ENCODE data around the gene BANP. TPM values are rescaled to one million over a fixed set of nuclear protein-coding genes. Genes with fewer than 3 reads are reported as not detected.

Gene BANP
- polyA plus RNA-seq, 1 of the 3 experiments (the other 2 are of a cell fraction): 16.8 TPM

DNA sequence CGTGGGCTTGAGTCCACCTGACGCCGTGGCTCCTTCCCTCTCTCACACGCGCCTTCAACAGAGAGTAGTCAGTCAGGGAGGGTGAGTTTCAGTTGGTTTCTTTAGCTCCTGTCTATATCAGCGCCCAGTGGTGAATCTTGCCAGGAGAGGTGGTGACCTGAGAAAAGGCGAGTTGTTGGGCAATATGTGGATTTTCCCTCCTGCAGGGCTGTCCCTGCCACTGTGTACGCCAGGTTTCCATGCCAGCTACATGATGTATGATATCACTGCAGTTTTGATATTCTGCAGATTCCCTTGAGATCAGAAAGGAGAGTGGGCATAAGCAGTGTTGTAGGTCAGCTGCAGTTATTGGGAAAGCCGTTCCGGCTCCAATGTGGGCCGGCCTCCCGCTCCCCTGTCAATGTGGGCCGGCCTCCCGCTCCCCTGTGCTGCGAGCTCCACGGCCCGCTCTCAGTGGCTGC lies 31.4 kb downstream of the BANP start:
- ChIA-PET POLR2A (no interaction called here), CTCF (interaction anchor here (1.5 to 2.0 kb wide), 5 partner anchors 11 to 455 kb away, joined by 4 to 8 read pairs (median 4); no protein-coding TSS in a partner anchor)
- H3K27ac ChIP-seq (ENCODE audit: low read depth in 2 of 2, low read length in 1 of 2): no peak overlapping the region
- no peaks in the 10 kb centered on the region for H3K27me3 ChIP-seq (ENCODE audit: insufficient read depth)
- H4K20me1 ChIP-seq (ENCODE audit: insufficient read depth): no peaks in the 10 kb centered on the region
- H3K4me1 ChIP-seq (ENCODE audit: control insufficient read depth in 1 of 2, insufficient read depth in 2 of 2, low read depth in 1 of 2, low read length in 1 of 2): peaks cover 0 to 4% of the 10 kb centered on the region in 2 experiments; a peak in 1 of 4 replicates
- DNase-seq: no peak
- peaks cover 0 to 13% of the 10 kb centered on the region in 2 experiments for H3K36me3 ChIP-seq (replicated peaks in 1 of 2; ENCODE audit: control insufficient read depth in 1 of 2, insufficient read depth in 2 of 2, low read length in 1 of 2)
- no peaks in the 10 kb centered on the region for H3K79me2 ChIP-seq (ENCODE audit: insufficient read depth)
- no peaks in the 10 kb centered on the region for H3K9me2 ChIP-seq
- no peaks in the 10 kb centered on the region for H3K9me3 ChIP-seq
- WGBS (ENCODE audit: low lambda C conversion rate): 77% methylated on average over 13 of the region's 17 CpGs
- TF ChIP-seq RFX5 (IDR thresholded peaks at IDR 0.05; ENCODE audit: low read length): no peak
- TF ChIP-seq MEF2A (IDR thresholded peaks at IDR 0.05; ENCODE audit: borderline replicate concordance, low read depth): no peak
- TF ChIP-seq FOXM1 (IDR thresholded peaks at IDR 0.05; ENCODE audit: low read depth): no peak
- TF ChIP-seq, protein P1, sequence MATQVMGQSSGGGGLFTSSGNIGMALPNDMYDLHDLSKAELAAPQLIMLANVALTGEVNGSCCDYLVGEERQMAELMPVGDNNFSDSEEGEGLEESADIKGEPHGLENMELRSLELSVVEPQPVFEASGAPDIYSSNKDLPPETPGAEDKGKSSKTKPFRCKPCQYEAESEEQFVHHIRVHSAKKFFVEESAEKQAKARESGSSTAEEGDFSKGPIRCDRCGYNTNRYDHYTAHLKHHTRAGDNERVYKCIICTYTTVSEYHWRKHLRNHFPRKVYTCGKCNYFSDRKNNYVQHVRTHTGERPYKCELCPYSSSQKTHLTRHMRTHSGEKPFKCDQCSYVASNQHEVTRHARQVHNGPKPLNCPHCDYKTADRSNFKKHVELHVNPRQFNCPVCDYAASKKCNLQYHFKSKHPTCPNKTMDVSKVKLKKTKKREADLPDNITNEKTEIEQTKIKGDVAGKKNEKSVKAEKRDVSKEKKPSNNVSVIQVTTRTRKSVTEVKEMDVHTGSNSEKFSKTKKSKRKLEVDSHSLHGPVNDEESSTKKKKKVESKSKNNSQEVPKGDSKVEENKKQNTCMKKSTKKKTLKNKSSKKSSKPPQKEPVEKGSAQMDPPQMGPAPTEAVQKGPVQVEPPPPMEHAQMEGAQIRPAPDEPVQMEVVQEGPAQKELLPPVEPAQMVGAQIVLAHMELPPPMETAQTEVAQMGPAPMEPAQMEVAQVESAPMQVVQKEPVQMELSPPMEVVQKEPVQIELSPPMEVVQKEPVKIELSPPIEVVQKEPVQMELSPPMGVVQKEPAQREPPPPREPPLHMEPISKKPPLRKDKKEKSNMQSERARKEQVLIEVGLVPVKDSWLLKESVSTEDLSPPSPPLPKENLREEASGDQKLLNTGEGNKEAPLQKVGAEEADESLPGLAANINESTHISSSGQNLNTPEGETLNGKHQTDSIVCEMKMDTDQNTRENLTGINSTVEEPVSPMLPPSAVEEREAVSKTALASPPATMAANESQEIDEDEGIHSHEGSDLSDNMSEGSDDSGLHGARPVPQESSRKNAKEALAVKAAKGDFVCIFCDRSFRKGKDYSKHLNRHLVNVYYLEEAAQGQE (IDR thresholded peaks at IDR 0.05; ENCODE audit: low read depth, low read length): no peak
- TF ChIP-seq GATA2 (CRISPR knock-in tag; IDR thresholded peaks at IDR 0.05): no peak
- TF ChIP-seq TCF12 (IDR thresholded peaks at IDR 0.05): no peak
- TF ChIP-seq, protein P2, sequence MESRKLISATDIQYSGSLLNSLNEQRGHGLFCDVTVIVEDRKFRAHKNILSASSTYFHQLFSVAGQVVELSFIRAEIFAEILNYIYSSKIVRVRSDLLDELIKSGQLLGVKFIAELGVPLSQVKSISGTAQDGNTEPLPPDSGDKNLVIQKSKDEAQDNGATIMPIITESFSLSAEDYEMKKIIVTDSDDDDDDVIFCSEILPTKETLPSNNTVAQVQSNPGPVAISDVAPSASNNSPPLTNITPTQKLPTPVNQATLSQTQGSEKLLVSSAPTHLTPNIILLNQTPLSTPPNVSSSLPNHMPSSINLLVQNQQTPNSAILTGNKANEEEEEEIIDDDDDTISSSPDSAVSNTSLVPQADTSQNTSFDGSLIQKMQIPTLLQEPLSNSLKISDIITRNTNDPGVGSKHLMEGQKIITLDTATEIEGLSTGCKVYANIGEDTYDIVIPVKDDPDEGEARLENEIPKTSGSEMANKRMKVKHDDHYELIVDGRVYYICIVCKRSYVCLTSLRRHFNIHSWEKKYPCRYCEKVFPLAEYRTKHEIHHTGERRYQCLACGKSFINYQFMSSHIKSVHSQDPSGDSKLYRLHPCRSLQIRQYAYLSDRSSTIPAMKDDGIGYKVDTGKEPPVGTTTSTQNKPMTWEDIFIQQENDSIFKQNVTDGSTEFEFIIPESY (IDR thresholded peaks at IDR 0.05; ENCODE audit: borderline replicate concordance, low read depth): no peak
- TF ChIP-seq, protein P3, sequence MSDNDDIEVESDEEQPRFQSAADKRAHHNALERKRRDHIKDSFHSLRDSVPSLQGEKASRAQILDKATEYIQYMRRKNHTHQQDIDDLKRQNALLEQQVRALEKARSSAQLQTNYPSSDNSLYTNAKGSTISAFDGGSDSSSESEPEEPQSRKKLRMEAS (IDR thresholded peaks at IDR 0.05; ENCODE audit: low read depth): no peak
- no peak for TF ChIP-seq EZH2phosphoT487 (IDR thresholded peaks at IDR 0.05; ENCODE audit: borderline replicate concordance, low read depth)
- no peak for TF ChIP-seq GABPA (IDR thresholded peaks at IDR 0.05; ENCODE audit: low read depth)
- TF ChIP-seq RCOR1 (IDR thresholded peaks at IDR 0.05; ENCODE audit: low read length): no peak
- TF ChIP-seq, protein P4, sequence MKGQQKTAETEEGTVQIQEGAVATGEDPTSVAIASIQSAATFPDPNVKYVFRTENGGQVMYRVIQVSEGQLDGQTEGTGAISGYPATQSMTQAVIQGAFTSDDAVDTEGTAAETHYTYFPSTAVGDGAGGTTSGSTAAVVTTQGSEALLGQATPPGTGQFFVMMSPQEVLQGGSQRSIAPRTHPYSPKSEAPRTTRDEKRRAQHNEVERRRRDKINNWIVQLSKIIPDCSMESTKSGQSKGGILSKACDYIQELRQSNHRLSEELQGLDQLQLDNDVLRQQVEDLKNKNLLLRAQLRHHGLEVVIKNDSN (IDR thresholded peaks at IDR 0.05; ENCODE audit: borderline replicate concordance, low read depth): no peak
- H3K9ac ChIP-seq: no peak overlapping the region
- no peaks in the 10 kb centered on the region for H3F3A ChIP-seq (replicated peaks; ENCODE audit: insufficient read depth)
- no peak overlapping the region for H2AFZ ChIP-seq (ENCODE audit: low read depth)
- H3K4me3 ChIP-seq (ENCODE audit: low read depth in 2 of 2, low read length in 1 of 2): no peak overlapping the region
- H3K4me2 ChIP-seq: no peak overlapping the region
